DOHH2 (cell line): ENCODE results near the gene DNAJC15.

ENCODE experiments used
- H3F3A ChIP-seq: fragments of 200-600 bp; sonication (generic), shearing (Covaris generic); 2 replicates; pipeline ENCODE4 v1.6.0; 2016; ENCODE audit warnings: antibody characterized with exemption, mild to moderate bottlenecking; ENCODE audit not compliant: control insufficient read depth, insufficient read depth
- H3K27ac ChIP-seq: fragments of 200-600 bp; sonication (generic); 2 replicates; pipeline ENCODE4 v1.5.1; 2014; ENCODE audit warnings: low read depth, mild to moderate bottlenecking, low read length, moderate library complexity
- H3K27me3 ChIP-seq: fragments of 200-600 bp; sonication (generic); 2 replicates; pipeline ENCODE4 v1.6.1; 2014; ENCODE audit warnings: mild to moderate bottlenecking, low read length, mixed read lengths; ENCODE audit not compliant: control insufficient read depth
- H3K36me3 ChIP-seq: fragments of 200-600 bp; sonication (generic); 2 replicates; pipeline ENCODE4 v1.6.1; 2014; ENCODE audit warnings: mild to moderate bottlenecking, low read length, moderate library complexity, mixed read lengths; ENCODE audit not compliant: control insufficient read depth
- H3K4me1 ChIP-seq: fragments of 200-600 bp; sonication (generic); 2 replicates; pipeline ENCODE4 v1.6.1; 2014; ENCODE audit warnings: mild to moderate bottlenecking, low read length, mixed read lengths; ENCODE audit not compliant: control insufficient read depth
- H3K4me2 ChIP-seq: fragments of 200-600 bp; sonication (generic); 2 replicates; pipeline ENCODE4 v1.6.0; 2014; ENCODE audit warnings: mild to moderate bottlenecking, low read length, moderate library complexity
- H3K4me3 ChIP-seq: fragments of 200-600 bp; sonication (generic); 2 replicates; pipeline ENCODE4 v1.5.1; 2014; ENCODE audit warnings: mild to moderate bottlenecking, low read length, mixed read lengths
- H3K79me2 ChIP-seq: fragments of 200-600 bp; sonication (generic); 2 replicates; pipeline ENCODE4 v1.6.1; 2014; ENCODE audit warnings: mild to moderate bottlenecking, low read length, mixed read lengths; ENCODE audit not compliant: control insufficient read depth
- H3K9me2 ChIP-seq: fragments of 200-600 bp; sonication (generic); replicated peaks from 2 replicates; pipeline ENCODE4 v1.6.1; 2014; ENCODE audit warnings: mild to moderate bottlenecking, low read length, mixed read lengths; ENCODE audit not compliant: control insufficient read depth
- H3K9me3 ChIP-seq: fragments of 200-600 bp; sonication (generic); 2 replicates; pipeline ENCODE4 v1.6.1; 2014; ENCODE audit warnings: antibody characterized with exemption, low read length, mixed read lengths; ENCODE audit not compliant: control insufficient read depth, insufficient read depth
- H4K20me1 ChIP-seq: fragments of 200-600 bp; sonication (generic); 2 replicates; pipeline ENCODE4 v1.6.0; 2014; ENCODE audit warnings: low read depth, mild to moderate bottlenecking, antibody characterized with exemption, low read length, moderate library complexity; ENCODE audit not compliant: control insufficient read depth, insufficient read depth
- EZH2phosphoT487 ChIP-seq: fragments of 200-600 bp; sonication (generic); IDR thresholded peaks from 2 replicates; pipeline ENCODE4 v1.6.1; 2017; ENCODE audit warnings: borderline replicate concordance, mild to moderate bottlenecking, antibody characterized with exemption, low read length, moderate library complexity, mixed read lengths
- TF ChIP-seq, protein P1 (sequence below): fragments of 200-600 bp; sonication (generic); IDR thresholded peaks from one replicate; pipeline ENCODE4 v1.5.1; 2014; ENCODE audit warnings: antibody characterized with exemption, mild to moderate bottlenecking, low read depth, low read length; ENCODE audit not compliant: poor library complexity, severe bottlenecking

DNAJC15 gene

DNA sequence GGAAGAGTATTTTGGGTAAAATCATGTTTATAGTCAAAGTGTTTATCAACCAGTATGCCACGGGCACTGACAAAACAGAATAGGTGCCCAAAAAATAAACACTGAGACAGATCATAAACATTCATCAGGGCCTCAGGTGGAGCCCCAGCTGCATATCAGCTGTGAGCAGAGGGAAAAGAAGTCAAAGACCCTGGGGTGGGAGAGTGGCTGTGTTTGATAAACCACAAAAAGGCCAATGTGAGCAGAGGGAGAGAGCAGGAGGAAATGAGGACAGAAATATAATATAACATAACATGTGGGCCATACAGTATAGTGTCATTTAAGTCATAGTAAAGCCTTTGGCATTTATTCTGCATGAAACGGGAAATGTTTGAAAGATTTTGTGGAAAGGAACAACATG, 21.4 kb upstream of the DNAJC15 start:
- Histone ChIP-seq H3F3A (no peaks in the 10 kb centered on the region), H3K9me2 (no peaks in the 10 kb centered on the region), H3K27me3 (no peaks in the 10 kb centered on the region), H4K20me1 (no peaks in the 10 kb centered on the region), H3K79me2 (no peaks in the 10 kb centered on the region), H3K4me1 (no peaks in the 10 kb centered on the region), H3K9me3 (no peaks in the 10 kb centered on the region), H3K27ac (no peak overlapping the region), H3K4me2 (no peak overlapping the region), H3K36me3 (no peaks in the 10 kb centered on the region), H3K4me3 (no peak overlapping the region)
- TF ChIP-seq, protein P1, sequence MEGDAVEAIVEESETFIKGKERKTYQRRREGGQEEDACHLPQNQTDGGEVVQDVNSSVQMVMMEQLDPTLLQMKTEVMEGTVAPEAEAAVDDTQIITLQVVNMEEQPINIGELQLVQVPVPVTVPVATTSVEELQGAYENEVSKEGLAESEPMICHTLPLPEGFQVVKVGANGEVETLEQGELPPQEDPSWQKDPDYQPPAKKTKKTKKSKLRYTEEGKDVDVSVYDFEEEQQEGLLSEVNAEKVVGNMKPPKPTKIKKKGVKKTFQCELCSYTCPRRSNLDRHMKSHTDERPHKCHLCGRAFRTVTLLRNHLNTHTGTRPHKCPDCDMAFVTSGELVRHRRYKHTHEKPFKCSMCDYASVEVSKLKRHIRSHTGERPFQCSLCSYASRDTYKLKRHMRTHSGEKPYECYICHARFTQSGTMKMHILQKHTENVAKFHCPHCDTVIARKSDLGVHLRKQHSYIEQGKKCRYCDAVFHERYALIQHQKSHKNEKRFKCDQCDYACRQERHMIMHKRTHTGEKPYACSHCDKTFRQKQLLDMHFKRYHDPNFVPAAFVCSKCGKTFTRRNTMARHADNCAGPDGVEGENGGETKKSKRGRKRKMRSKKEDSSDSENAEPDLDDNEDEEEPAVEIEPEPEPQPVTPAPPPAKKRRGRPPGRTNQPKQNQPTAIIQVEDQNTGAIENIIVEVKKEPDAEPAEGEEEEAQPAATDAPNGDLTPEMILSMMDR, result no peak
- no peak for TF ChIP-seq EZH2phosphoT487

DNA sequence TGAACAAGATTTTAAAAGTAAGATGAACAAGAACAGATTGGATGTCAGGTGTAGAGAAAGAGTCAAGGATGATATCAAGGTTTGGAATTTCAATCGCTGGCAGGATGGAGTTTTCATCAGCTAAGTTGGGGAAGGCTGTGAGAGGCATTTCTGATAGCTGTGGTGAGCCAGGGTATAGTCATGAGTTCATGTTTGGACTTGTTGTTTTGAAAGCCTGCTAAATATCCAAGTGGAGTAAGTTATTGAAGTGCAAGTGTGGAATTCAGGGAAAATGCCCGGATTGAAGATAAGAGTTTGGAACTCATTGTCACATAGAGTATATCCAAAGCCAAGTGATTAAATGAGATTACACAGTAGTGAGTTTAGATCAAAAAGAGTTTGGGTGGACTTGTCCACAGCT, 20.4 kb upstream of the DNAJC15 start:
- Histone ChIP-seq H3K27me3 (no peaks in the 10 kb centered on the region), H3K79me2 (no peaks in the 10 kb centered on the region), H3K9me3 (no peaks in the 10 kb centered on the region), H3K4me3 (no peak overlapping the region), H3F3A (no peaks in the 10 kb centered on the region), H3K36me3 (no peaks in the 10 kb centered on the region), H3K9me2 (no peaks in the 10 kb centered on the region), H3K4me2 (no peak overlapping the region), H4K20me1 (no peaks in the 10 kb centered on the region), H3K27ac (no peak overlapping the region), H3K4me1 (no peaks in the 10 kb centered on the region)
- TF ChIP-seq, protein P1, result no peak
- no peak for TF ChIP-seq EZH2phosphoT487

- H4K20me1 ChIP-seq, result no peaks in the 10 kb centered on the region
- no peaks in the 10 kb centered on the region for H3K36me3 ChIP-seq
- H3K4me1 ChIP-seq, result no peaks in the 10 kb centered on the region
- H3K9me2 ChIP-seq, result no peaks in the 10 kb centered on the region
- H3K4me3 ChIP-seq, result no peak overlapping the region
- no peak overlapping the region for H3K27ac ChIP-seq
- TF ChIP-seq, protein P1, result no peak
- no peak for TF ChIP-seq EZH2phosphoT487
- no peak overlapping the region for H3K4me2 ChIP-seq
- H3K79me2 ChIP-seq, result no peaks in the 10 kb centered on the region
- H3F3A ChIP-seq, result no peaks in the 10 kb centered on the region
- no peaks in the 10 kb centered on the region for H3K9me3 ChIP-seq
- no peaks in the 10 kb centered on the region for H3K27me3 ChIP-seq
Measured at GRCh38 chr13:43003729-43004128, 19.7 kb upstream of the DNAJC15 start.
